Activated CD4-positive, alpha-beta T cell treated with anti-CD3 and anti-CD28 coated beads for 4 hours (primary cell): ENCODE results near the gene TNIK.

Source experiments
- DNase-seq, 2 donors: peaks; one replicate each; pipeline ENCODE4 v3.0.0-alpha.2; 2020

The TNIK gene

DNA sequence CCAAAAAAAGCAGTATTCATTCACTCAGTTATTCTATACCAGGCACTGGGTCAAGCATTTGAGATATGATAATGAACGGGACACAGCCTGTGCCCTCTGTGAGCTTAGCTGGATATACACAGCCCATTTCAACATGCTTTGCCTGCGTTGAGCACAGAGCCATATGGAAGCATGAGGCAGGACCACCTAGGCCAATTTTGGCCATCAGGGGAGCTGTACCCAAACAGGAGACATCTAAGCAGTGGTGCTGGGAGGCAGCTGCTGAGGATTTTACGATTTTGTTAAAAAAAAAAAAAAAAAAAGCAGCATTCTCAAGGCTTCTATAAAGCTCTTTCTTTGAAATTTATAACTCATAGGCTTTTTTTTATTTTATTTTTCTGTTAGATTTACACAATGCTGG is 346.5 kb downstream of the TNIK start:
- no peak for DNase-seq

- DNase-seq, result no peak
Observed at GRCh38 chr3:171110715-171111114, 349.5 kb downstream of the TNIK start.

- DNase-seq, result no peak
Observed at GRCh38 chr3:171108066-171108465, 352.1 kb downstream of the TNIK start.

GRCh38 chr3:171103185-171103584 is 357.0 kb downstream of the TNIK start:
- no peak for DNase-seq

DNA sequence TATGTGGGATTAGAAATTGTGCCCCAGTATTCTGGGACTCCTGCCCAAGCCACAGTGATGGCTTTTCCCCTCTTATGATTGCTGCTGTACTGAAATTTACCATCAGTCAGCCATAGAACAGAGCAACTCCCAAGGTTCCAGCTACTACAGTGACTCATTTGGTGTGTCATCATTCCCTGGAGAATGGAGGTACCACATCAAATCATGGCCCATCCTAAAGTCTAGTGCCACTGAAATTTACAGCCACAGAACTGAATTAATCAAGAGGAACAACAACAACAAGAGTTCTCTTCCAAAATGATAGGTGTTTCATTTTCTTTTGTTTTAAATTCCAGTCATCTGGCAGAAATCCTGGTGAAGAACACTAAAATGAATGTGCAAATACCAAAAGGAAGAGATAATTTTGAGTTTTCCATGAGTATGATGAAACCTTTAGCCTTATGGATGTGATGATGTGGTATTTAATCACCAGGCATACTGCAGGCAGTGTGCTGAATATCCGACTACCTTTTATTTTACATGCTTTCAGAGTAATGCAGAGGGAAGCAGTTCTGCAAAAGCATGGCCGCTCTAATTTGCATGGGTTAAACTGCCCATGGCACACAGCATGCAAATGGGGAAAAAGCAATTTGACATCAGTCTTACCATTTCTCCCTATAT is 358.1 kb downstream of the TNIK start:
- no peak for DNase-seq

- no peak for DNase-seq
Observed at GRCh38 chr3:171099911-171100310, 360.3 kb downstream of the TNIK start.

GRCh38 chr3:171095063-171095462 is 365.1 kb downstream of the TNIK start:
- DNase-seq, result no peak

DNA sequence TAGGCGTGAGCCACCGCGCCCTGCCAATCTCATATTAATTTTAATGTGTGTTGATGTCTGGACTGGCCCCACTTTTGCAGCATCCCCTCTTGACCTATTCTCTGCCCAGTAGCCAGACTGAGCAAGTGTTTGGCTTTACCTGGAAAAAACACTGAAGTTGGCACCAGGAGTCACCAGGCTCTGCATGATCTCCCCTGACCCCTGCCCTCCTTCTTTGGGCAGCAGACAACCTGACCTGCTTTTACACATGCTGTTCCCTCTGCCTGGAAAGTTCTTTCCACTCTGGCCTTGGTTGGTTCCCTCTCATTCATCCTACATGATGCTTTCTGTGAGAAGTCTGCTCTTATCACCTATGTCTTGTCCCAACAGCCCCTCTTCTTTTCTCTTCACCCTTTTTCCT is 365.8 kb downstream of the TNIK start:
- DNase-seq, result no peak

GRCh38 chr3:171093462-171093861 is 366.7 kb downstream of the TNIK start:
- DNase-seq, result no peak

DNA sequence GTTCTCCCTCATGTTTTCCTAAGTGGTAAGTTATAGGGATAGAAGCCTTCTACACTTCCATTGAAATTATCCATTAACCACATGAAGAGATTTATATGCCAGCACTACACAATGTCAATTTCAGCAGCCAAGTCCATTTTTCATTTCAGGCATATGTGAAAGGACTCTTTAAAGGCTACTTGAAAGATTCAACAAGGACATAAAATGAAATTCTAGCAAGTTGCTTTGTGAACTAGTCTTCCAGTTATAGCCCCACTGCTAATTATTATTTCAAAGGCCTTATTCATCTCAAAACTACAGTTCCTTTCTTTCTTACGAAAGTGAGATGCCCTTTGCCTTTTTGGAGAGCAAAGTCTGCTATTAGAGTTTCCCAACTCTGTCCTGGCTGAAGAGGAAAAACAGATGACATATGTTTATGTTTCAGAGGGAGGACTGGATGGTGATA is 367.7 kb downstream of the TNIK start:
- no peak for DNase-seq

DNA sequence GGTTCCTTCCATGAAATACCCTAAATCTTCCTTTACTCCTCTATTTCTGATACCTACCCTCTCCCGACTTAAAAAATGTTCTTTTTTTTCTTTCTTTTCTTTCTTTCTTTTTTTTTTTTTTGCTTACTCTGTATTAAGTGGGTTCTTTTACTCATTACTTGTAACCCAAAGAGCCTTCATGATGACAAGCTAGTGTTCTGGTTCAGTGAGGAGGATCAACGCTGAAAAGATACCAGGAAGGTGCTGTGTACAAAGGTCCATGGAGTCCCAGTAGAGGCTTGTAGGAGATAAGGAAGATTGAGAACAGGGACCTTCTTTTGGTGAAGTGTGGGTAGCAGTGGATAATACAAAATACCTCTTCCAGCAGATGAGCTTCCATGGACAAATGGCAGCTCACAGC is 369.9 kb downstream of the TNIK start:
- no peak for DNase-seq

DNA sequence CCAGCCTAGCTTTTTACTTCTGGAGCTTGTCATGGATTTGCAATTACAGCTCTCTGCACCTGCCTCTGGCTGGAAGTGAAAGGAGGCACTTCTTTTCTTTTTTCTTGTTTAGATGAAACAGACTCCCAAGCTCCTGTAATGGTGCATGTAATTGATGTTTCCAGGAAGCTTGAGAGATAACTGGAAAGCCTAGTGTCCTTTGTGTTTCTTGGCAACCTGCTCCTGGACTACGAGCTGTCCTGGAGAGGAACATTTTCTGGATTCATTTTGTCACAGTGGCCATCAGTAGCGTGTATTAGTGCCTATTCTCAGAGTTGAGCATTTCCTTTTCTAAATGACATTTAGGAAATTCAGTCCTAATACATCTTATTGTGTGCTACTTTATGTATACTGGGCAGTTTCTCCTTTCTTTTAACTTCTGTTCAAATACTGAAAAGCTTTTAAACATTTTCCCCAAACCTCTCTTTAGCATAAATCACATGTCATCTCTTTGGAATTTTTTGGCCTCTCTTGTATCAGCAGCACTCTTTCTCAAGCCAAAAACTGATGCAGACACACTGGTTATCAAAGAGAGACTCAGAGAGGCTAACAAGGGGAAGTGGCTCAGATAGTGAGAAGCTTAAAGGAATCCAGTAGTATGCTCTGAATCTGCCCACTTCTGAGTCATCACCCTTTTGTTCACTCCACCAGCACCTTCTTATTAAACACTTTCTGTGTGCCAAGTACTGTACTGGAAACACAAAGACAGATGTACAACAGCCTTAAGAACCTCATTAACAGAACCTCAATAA is 371.0 kb downstream of the TNIK start:
- DNase-seq, result no peak

- DNase-seq, result no peak
Observed at GRCh38 chr3:171088496-171088895, 371.7 kb downstream of the TNIK start.

GRCh38 chr3:171086914-171087313 is 373.3 kb downstream of the TNIK start:
- DNase-seq, result no peak

DNA sequence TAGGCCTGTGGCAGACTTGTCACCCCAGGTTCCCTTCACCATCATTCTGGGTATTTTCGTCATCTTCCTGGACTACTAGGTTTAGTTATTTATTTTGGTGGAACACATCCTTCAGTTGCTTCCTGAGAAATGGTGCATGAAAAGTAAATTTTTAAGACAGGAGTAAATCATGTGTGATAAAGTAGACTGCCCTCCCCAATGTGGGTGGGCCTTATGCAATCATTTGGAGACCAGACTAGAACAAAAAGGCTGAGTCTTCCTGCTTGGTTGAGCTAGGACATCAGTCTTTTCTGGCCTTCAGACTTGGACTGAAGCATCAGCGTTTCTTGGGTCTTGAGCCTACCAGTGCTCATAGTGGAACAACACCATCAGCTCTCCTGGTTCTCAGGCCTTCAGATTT is 382.9 kb downstream of the TNIK start:
- DNase-seq, result no peak

DNA sequence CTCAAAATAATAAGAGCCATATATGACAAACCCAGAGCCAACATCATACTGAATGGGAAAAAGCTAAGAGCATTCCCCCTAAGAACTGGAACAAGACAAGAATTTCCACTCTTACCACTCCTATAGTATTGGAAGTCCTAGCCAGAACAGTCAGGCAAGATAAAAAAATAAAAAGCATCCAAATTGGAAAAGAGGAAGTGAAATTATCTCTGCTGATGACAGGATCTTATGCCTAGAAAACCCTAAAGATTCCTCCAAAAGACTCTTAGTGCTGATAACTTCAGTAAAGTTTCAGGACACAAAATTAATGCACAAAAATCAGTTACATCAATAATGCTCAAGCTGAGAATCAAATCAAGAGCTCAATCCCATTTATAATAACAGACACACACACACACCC is 387.8 kb downstream of the TNIK start:
- DNase-seq, result no peak

DNA sequence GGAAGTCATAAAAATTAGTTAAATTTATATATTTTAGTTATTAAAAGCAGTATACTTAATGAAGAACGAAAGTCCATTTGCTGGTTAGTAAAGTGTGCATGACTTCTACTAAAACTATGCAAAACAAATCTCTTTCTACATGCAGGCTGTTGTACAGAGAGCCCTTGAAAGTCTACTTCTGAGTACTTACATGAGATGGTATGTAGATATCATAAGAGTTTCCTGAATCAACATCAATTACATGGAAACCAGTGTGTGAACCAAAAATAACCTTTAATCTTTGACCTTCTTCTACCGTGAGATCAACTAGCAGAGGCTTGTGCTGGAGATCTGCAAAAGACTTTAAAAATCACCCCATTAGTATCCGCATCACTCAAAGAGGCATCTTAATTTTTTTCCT is 391.5 kb downstream of the TNIK start:
- DNase-seq, result no peak

DNA sequence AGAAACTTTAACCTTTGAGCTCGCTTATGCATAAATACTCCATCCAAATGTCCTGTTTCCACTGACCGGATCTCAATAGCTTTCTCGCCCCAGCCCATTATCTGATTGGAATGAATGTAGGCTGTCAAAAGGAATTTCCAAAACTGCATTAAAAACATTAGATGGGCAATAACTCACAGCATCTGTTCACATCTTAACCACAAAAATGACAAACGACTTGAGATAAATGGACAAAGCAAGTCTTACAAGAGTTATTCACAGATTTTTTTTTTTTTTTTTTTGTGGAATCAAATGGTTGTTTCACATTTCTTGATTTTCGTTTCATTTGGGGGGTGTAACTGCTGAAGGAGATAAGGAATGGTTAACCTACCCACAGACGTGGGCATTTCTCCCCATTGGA is 394.0 kb downstream of the TNIK start:
- DNase-seq, result no peak

GRCh38 chr3:171065732-171066131 is 394.5 kb downstream of the TNIK start:
- no peak for DNase-seq

DNA sequence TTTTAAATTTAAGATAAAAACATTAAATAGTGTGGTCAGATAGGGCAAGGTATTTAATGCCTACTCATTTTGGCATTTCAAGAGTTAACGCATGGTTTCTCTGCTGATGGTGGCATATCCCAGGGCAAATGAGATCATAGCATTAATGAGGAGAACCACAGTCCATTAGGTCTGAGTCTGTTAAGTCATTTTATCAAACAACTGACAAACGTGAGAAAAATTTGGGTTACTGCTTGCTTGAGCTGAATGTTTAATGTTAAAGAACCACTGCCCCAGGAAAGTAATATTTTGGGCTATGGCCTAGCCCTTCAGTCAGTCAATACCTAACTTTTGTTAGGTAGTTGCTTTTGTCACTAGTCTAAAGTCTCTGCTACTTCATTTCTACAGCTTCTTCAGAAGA is 395.7 kb downstream of the TNIK start:
- no peak for DNase-seq

DNA sequence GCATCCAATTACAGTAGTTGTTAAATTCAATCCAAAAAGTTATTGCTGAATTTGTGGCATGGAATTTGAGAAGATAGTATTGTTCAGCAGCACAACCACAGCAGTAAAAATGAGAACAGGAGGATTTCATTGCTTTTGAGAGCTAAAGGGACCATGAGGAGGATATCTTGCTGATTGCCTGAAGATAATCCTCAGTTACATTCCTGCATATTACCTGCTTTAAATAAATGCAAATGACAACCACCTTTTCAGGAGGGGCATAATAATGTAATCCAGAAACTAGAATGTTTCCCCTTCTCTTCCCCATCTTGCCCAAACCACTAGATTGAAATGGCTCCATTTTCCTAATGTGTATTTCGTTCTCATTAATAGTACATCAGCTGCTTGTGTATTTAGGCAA is 398.5 kb downstream of the TNIK start:
- DNase-seq, result no peak

- DNase-seq, result no peak
Observed at GRCh38 chr3:171059978-171060377, 400.2 kb downstream of the TNIK start.

GRCh38 chr3:171058873-171059603 is 401.2 kb downstream of the TNIK start:
- no peak for DNase-seq

DNA sequence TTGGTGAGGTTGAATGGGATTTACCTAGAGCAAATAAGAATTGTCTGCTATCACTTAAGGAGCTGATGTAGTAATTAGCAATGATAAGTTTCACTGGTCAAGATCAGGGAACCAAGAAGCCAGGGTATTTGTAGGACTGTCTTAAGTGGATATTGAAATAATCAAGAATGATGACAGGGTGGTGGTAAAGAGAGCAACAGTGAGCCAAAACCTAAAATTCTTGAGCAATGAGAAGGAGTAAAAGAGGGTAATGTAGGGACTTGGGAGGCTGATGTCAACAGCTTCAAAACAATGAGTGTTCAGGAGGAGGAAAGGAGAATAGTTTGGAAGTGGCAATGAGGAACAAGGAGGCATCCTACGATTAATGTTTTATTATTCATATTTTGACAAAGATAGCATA is 402.1 kb downstream of the TNIK start:
- DNase-seq, result no peak
